H9 (cell line): ENCODE data around the gene TCF25. TPM values are rescaled to one million over a fixed set of nuclear protein-coding genes. Genes with fewer than 3 reads are reported as not detected.
A peak's percentile ranks its signal among the peaks of the same experiment; 100 is the strongest.

Source experiments
- DNase-seq: peaks from one replicate; pipeline ENCODE4 v3.0.0-alpha.2; 2017
- H2AFZ ChIP-seq: one replicate; pipeline ENCODE4 v1.6.1; 2013; ENCODE audit warnings: mild to moderate bottlenecking, low read length, control low read depth, moderate library complexity
- H2AK5ac ChIP-seq: 2 replicates; pipeline ENCODE4 v1.6.1; 2013; ENCODE audit warnings: low read length, control low read depth, mixed read lengths; ENCODE audit not compliant: insufficient read length
- H2BK120ac ChIP-seq: one replicate; pipeline ENCODE4 v1.6.1; 2013; ENCODE audit warnings: low read depth, mild to moderate bottlenecking, low read length, control low read depth, inconsistent platforms; ENCODE audit not compliant: poor library complexity, severe bottlenecking
- H2BK12ac ChIP-seq: 2 replicates; pipeline ENCODE4 v1.6.1; 2013; ENCODE audit warnings: low read length, control low read depth, mixed read lengths, low read depth; ENCODE audit not compliant: insufficient read length
- H2BK15ac ChIP-seq: 2 replicates; pipeline ENCODE4 v1.6.1; 2013; ENCODE audit warnings: low read depth, low read length, control low read depth
- H2BK20ac ChIP-seq: one replicate; pipeline ENCODE4 v1.6.1; 2013; ENCODE audit warnings: low read depth, mild to moderate bottlenecking, low read length, control low read depth, inconsistent platforms; ENCODE audit not compliant: poor library complexity, severe bottlenecking
- H2BK5ac ChIP-seq: 2 replicates; pipeline ENCODE4 v1.6.1; 2013; ENCODE audit warnings: low read length, control low read depth, mixed read lengths; ENCODE audit not compliant: insufficient read length
- H3K14ac ChIP-seq: 2 replicates; pipeline ENCODE4 v1.6.1; 2013; ENCODE audit warnings: low read length, control low read depth; ENCODE audit not compliant: insufficient read depth
- H3K18ac ChIP-seq: 2 replicates; pipeline ENCODE4 v1.6.1; 2013; ENCODE audit warnings: low read depth, mild to moderate bottlenecking, mixed read lengths, low read length, control low read depth; ENCODE audit not compliant: insufficient read length
- H3K23ac ChIP-seq: 2 replicates; pipeline ENCODE4 v1.6.1; 2013; ENCODE audit warnings: low read length, control low read depth, mixed read lengths, low read depth; ENCODE audit not compliant: insufficient read length
- H3K23me2 ChIP-seq: 2 replicates; pipeline ENCODE4 v1.6.1; 2013; ENCODE audit warnings: low read depth, mild to moderate bottlenecking, mixed read lengths, low read length, control low read depth; ENCODE audit not compliant: insufficient read length, poor library complexity, severe bottlenecking
- H3K27ac ChIP-seq: 2 replicates; pipeline ENCODE4 v1.5.1; 2013; ENCODE audit warnings: low read length, control low read depth, mixed read lengths, low read depth; ENCODE audit not compliant: insufficient read length
- H3K27me3 ChIP-seq: 2 replicates; pipeline ENCODE4 v1.6.1; 2013; ENCODE audit warnings: low read length, control low read depth, inconsistent platforms; ENCODE audit not compliant: insufficient read depth
- H3K4ac ChIP-seq: 2 replicates; pipeline ENCODE4 v1.6.1; 2013; ENCODE audit warnings: low read depth, mild to moderate bottlenecking, control low read depth, inconsistent platforms, low read length, moderate library complexity
- H3K4me1 ChIP-seq: 2 replicates; pipeline ENCODE4 v1.6.1; 2013; ENCODE audit warnings: low read length, control low read depth, inconsistent platforms; ENCODE audit not compliant: insufficient read depth
- H3K4me2 ChIP-seq: 2 replicates; pipeline ENCODE4 v1.6.1; 2013; ENCODE audit warnings: low read length, control low read depth, mixed read lengths; ENCODE audit not compliant: insufficient read length, insufficient read depth
- H3K56ac ChIP-seq: 2 replicates; pipeline ENCODE4 v1.6.1; 2013; ENCODE audit warnings: low read depth, mild to moderate bottlenecking, mixed read lengths, low read length, control low read depth; ENCODE audit not compliant: insufficient read length
- H3K79me1 ChIP-seq: 2 replicates; pipeline ENCODE4 v1.6.1; 2013; ENCODE audit warnings: low read depth, mild to moderate bottlenecking, moderate library complexity, low read length, control low read depth, inconsistent platforms; ENCODE audit not compliant: insufficient read depth, poor library complexity, severe bottlenecking
- H3K79me2 ChIP-seq: 2 replicates; pipeline ENCODE4 v1.6.1; 2013; ENCODE audit warnings: low read length, control low read depth, inconsistent platforms; ENCODE audit not compliant: insufficient read depth
- H3K9ac ChIP-seq: 2 replicates; pipeline ENCODE4 v1.6.1; 2013; ENCODE audit warnings: low read length, control low read depth, mixed read lengths; ENCODE audit not compliant: insufficient read length; ENCODE audit errors: extremely low read depth
- H3K9me3 ChIP-seq: one replicate; pipeline ENCODE4 v1.6.1; 2013; ENCODE audit warnings: low read depth, low read length, inconsistent platforms; ENCODE audit not compliant: control insufficient read depth
- H3T11ph ChIP-seq: one replicate; pipeline ENCODE4 v1.6.1; 2013; ENCODE audit warnings: mild to moderate bottlenecking, low read length, control low read depth, inconsistent platforms
- H4K20me1 ChIP-seq: one replicate; pipeline ENCODE4 v1.6.1; 2013; ENCODE audit not compliant: control insufficient read depth, insufficient read length, insufficient read depth
- H4K5ac ChIP-seq: 2 replicates; pipeline ENCODE4 v1.6.1; 2013; ENCODE audit warnings: low read depth, mild to moderate bottlenecking, mixed read lengths, low read length, control low read depth; ENCODE audit not compliant: insufficient read length
- H4K8ac ChIP-seq: replicated peaks from 2 replicates; pipeline ENCODE4 v1.6.1; 2013; ENCODE audit warnings: low read length, control low read depth, mixed read lengths, low read depth; ENCODE audit not compliant: insufficient read length
- H4K91ac ChIP-seq: 2 replicates; pipeline ENCODE4 v1.6.1; 2013; ENCODE audit warnings: low read depth, mild to moderate bottlenecking, moderate library complexity, mixed read lengths, low read length, control low read depth; ENCODE audit not compliant: insufficient read length
- H3K27ac Mint-ChIP-seq, 3 experiments: 2 replicates in 2 of 3; 3 replicates in 1 of 3; pipeline ENCODE4 v1.8.0; 2020 to 2021; ENCODE audit warnings: mixed read lengths in 3 of 3, mild to moderate bottlenecking in 1 of 3, moderate library complexity in 1 of 3
- H3K27me3 Mint-ChIP-seq: 2 replicates; pipeline ENCODE4 v1.8.0; 2021; ENCODE audit warnings: low read depth, mild to moderate bottlenecking, moderate library complexity, mixed read lengths
- H3K36me3 Mint-ChIP-seq, 3 experiments: 2 replicates in 2 of 3; 3 replicates in 1 of 3; pipeline ENCODE4 v1.8.0; 2020 to 2021; ENCODE audit warnings: low read depth in 3 of 3, mixed read lengths in 3 of 3; ENCODE audit not compliant: insufficient read depth in 1 of 3
- H3K4me1 Mint-ChIP-seq, 2 experiments: 2 replicates each; pipeline ENCODE4 v1.8.0; 2020; ENCODE audit warnings: mixed read lengths in 2 of 2
- H3K4me3 Mint-ChIP-seq, 2 experiments: 2 replicates in 1 of 2; 3 replicates in 1 of 2; pipeline ENCODE4 v1.8.0; 2020 to 2021; ENCODE audit warnings: mild to moderate bottlenecking in 2 of 2, mixed read lengths in 2 of 2, moderate library complexity in 1 of 2
- H3K9me3 Mint-ChIP-seq, 2 experiments: 2 replicates in 1 of 2; 3 replicates in 1 of 2; pipeline ENCODE4 v1.8.0; 2020; ENCODE audit warnings: mild to moderate bottlenecking in 2 of 2, mixed read lengths in 2 of 2, moderate library complexity in 1 of 2
- CTCF ChIP-seq: fragments of 200-600 bp; sonication (generic); conservative IDR thresholded peaks from 3 replicates; pipeline ENCODE4 v1.8.0; 2021; ENCODE audit warnings: antibody characterized with exemption, mild to moderate bottlenecking
- WGBS: extraction: QIAGEN DNeasy Blood & Tissue Kit; methylation state at CpG from one replicate; pipeline ENCODE4 v1.1.7; 2013; ENCODE audit warnings: missing lambda C conversion rate, low lambda C conversion rate, mixed read lengths; ENCODE audit not compliant: insufficient read length; ENCODE audit errors: extremely low coverage; 5-methylcytosine and 5-hydroxymethylcytosine counted together
- total RNA-seq: library from RNA; stranded (reverse); gene quantifications from 2 replicates; pipeline ENCODE4 v1.2.1, GENCODE V29; 2021

The TCF25 gene
- total RNA-seq, 1 experiment from 2014 or later: 109 TPM

- Mint-ChIP-seq H3K27ac (peak overlapping the region in 2 of 3 experiments; percentile 13 to 76; a peak in 4 of 7 replicates), H3K4me1 (no peaks in the 10 kb centered on the region), H3K27me3 (no peaks in the 10 kb centered on the region), H3K4me3 (no peak overlapping the region), H3K9me3 (no peaks in the 10 kb centered on the region; a peak in 1 of 5 replicates), H3K36me3 (peaks cover 32 to 74% (median 64%) of the 10 kb centered on the region in 3 experiments)
- Histone ChIP-seq H2BK15ac (no peak overlapping the region), H2AK5ac (no peak overlapping the region), H4K5ac (peak overlapping the region; percentile 82), H3K27ac (no peak overlapping the region), H2BK5ac (no peak overlapping the region), H3K4me1 (no peaks in the 10 kb centered on the region), H2BK12ac (no peak overlapping the region), H3K14ac (no peak overlapping the region; the same call in 1 of the 2 replicates), H2AFZ (no peak overlapping the region), H3K18ac (no peak overlapping the region), H3K23ac (no peak overlapping the region), H3K9ac (no peak overlapping the region), H3T11ph (no peak overlapping the region), H3K79me2 (peaks cover 3% of the 10 kb centered on the region; the same call in 1 of the 2 replicates), H4K20me1 (no peaks in the 10 kb centered on the region), H4K8ac (no peak overlapping the region), H3K4me2 (no peak overlapping the region), H2BK120ac (no peak overlapping the region), H3K27me3 (no peaks in the 10 kb centered on the region), H4K91ac (no peak overlapping the region), H3K23me2 (no peaks in the 10 kb centered on the region), H3K4ac (no peak overlapping the region), H3K79me1 (peaks cover 3% of the 10 kb centered on the region), H2BK20ac (no peak overlapping the region), H3K9me3 (no peaks in the 10 kb centered on the region), H3K56ac (no peak overlapping the region)
- no CpG with 5 or more reads among the region's 28 CpGs for WGBS
- no peak for DNase-seq
- no peak for TF ChIP-seq CTCF
Measured at GRCh38 chr16:89883346-89884040, 10.1 kb downstream of the TCF25 start.
